Fibroblast of mammary gland (primary cell): Measurements from ENCODE around the gene FMO5.

ENCODE experiments used
- DNase-seq: peaks from one replicate; pipeline ENCODE4 v3.0.0-alpha.2; 2010; ENCODE audit warnings: low read depth
- H3K4me3 ChIP-seq: 2 replicates; pipeline ENCODE4 v1.5.1; 2011; ENCODE audit warnings: low read depth, mild to moderate bottlenecking, low read length, moderate library complexity; ENCODE audit not compliant: control insufficient read depth
- CTCF ChIP-seq: conservative IDR thresholded peaks from 2 replicates; pipeline ENCODE4 v1.5.1; 2011; ENCODE audit warnings: low read depth, low read length, inconsistent platforms; ENCODE audit not compliant: control insufficient read depth, insufficient read depth

FMO5 gene

GRCh38 chr1:147214325-147214724, 10.8 kb downstream of the FMO5 start:
- no peak for TF ChIP-seq CTCF
- no peak for DNase-seq

GRCh38 chr1:147213271-147213670, 11.9 kb downstream of the FMO5 start:
- H3K4me3 ChIP-seq: no peak overlapping the region
- no peak for DNase-seq
- no peak for TF ChIP-seq CTCF

More at GRCh38 chr1:147214325-147214724, 10.8 kb downstream of the FMO5 start:
- H3K4me3 ChIP-seq: no peak overlapping the region

- DNase-seq: no peak
- H3K4me3 ChIP-seq: no peak overlapping the region
- TF ChIP-seq CTCF: no peak
Observed at GRCh38 chr1:147211577-147211976, 13.6 kb downstream of the FMO5 start.

- TF ChIP-seq CTCF: no peak
- no peak overlapping the region for H3K4me3 ChIP-seq
- DNase-seq: no peak
Observed at GRCh38 chr1:147210987-147211386, 14.2 kb downstream of the FMO5 start.

GRCh38 chr1:147209825-147210821, 15.0 kb downstream of the FMO5 start:
- no peak overlapping the region for H3K4me3 ChIP-seq
- no peak for DNase-seq
- no peak for TF ChIP-seq CTCF

GRCh38 chr1:147208619-147209018, 16.5 kb downstream of the FMO5 start:
- no peak for TF ChIP-seq CTCF
- DNase-seq: no peak
- no peak overlapping the region for H3K4me3 ChIP-seq
